ENCODE data around the gene CD47.
A peak's percentile ranks its signal among the peaks of the same experiment; 100 is the strongest.

CD47 gene

DNA sequence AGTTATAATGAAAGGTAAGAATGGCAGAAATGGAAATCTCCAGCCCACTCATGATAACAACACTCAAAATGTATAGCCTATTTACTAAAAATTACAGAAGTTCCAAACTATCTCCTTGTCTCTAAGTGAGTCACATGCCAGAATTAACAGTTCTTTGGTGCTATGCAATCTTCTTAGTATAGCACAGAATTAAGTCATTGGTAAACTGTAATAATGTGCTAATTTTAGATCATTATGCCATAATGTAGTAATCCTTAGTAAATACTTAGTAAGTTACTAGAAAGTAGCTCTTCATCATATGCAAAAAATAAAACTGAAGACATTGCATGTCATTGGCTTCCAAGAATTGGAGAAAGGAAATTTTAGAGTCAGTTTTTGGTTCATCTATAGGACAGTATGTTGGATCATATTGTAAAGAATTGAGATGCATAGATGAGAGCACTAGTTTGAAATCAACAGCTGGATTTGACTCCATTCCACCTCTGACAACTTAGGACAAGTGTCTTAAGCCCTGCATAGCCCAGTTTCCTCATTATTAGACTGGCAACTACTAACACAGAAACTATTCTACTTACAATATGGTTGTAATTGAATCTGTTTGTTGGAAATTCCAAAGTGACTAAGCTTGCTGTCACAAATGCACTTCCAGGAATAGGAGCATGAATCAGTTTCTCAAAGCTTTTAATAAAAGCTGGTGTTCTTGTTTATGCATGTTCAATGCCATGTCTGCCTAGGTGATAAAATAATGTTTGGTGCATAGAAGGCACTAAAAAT lies 40.1 kb upstream of the CD47 start:
- Histone ChIP-seq H3K4me3 (replicated peaks; ENCODE audit: insufficient read depth, low read length) (no peak overlapping the region), H3K27me3 (ENCODE audit: insufficient read depth, poor library complexity, severe bottlenecking) (no peaks in the 10 kb centered on the region), H3K27ac (replicated peaks) (peak overlapping the region; percentile 64)
- no peak for DNase-seq (ENCODE audit: low read depth in 1 of 2, low spot score in 1 of 2)
- TF ChIP-seq REST (IDR thresholded peaks at IDR 0.05; ENCODE audit: insufficient replicate concordance, low read depth), result no peak
- TF ChIP-seq SPI1 (IDR thresholded peaks at IDR 0.05; ENCODE audit: borderline replicate concordance, low read depth), result no peak
- TF ChIP-seq, protein P1, sequence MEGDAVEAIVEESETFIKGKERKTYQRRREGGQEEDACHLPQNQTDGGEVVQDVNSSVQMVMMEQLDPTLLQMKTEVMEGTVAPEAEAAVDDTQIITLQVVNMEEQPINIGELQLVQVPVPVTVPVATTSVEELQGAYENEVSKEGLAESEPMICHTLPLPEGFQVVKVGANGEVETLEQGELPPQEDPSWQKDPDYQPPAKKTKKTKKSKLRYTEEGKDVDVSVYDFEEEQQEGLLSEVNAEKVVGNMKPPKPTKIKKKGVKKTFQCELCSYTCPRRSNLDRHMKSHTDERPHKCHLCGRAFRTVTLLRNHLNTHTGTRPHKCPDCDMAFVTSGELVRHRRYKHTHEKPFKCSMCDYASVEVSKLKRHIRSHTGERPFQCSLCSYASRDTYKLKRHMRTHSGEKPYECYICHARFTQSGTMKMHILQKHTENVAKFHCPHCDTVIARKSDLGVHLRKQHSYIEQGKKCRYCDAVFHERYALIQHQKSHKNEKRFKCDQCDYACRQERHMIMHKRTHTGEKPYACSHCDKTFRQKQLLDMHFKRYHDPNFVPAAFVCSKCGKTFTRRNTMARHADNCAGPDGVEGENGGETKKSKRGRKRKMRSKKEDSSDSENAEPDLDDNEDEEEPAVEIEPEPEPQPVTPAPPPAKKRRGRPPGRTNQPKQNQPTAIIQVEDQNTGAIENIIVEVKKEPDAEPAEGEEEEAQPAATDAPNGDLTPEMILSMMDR (IDR thresholded peaks at IDR 0.05; ENCODE audit: insufficient read depth, low read length), result no peak
- no peak for TF ChIP-seq GABPA (IDR thresholded peaks at IDR 0.05; ENCODE audit: low read depth)
- TF ChIP-seq POLR2AphosphoS5 (IDR thresholded peaks at IDR 0.05; ENCODE audit: low read depth), result no peak

- no peaks in the 10 kb centered on the region for H3K27me3 ChIP-seq (ENCODE audit: insufficient read depth, poor library complexity, severe bottlenecking)
- no peak overlapping the region for H3K27ac ChIP-seq (replicated peaks)
- H3K4me3 ChIP-seq (replicated peaks; ENCODE audit: insufficient read depth, low read length), result no peak overlapping the region
- TF ChIP-seq REST (IDR thresholded peaks at IDR 0.05; ENCODE audit: insufficient replicate concordance, low read depth) (no peak), GABPA (IDR thresholded peaks at IDR 0.05; ENCODE audit: low read depth) (no peak), POLR2AphosphoS5 (IDR thresholded peaks at IDR 0.05; ENCODE audit: low read depth) (no peak), SPI1 (IDR thresholded peaks at IDR 0.05; ENCODE audit: borderline replicate concordance, low read depth) (no peak)
- TF ChIP-seq, protein P1 (IDR thresholded peaks at IDR 0.05; ENCODE audit: insufficient read depth, low read length), result no peak
- DNase-seq (ENCODE audit: low read depth in 1 of 2, low spot score in 1 of 2), result no peak
Measured at GRCh38 chr3:108130236-108130635, 39.4 kb upstream of the CD47 start.

- Histone ChIP-seq H3K4me3 (replicated peaks; ENCODE audit: insufficient read depth, low read length) (no peak overlapping the region), H3K27ac (replicated peaks) (peak overlapping the region; percentile 99), H3K27me3 (ENCODE audit: insufficient read depth, poor library complexity, severe bottlenecking) (no peaks in the 10 kb centered on the region)
- DNase-seq (ENCODE audit: low read depth in 1 of 2, low spot score in 1 of 2), result peak in 1 of 2 experiments; percentile 49
- TF ChIP-seq SPI1 (IDR thresholded peaks at IDR 0.05; ENCODE audit: borderline replicate concordance, low read depth) (no peak), GABPA (IDR thresholded peaks at IDR 0.05; ENCODE audit: low read depth) (peak; percentile 55)
Measured at GRCh38 chr3:108127301-108127988, 36.6 kb upstream of the CD47 start.

- no peak for TF ChIP-seq REST (IDR thresholded peaks at IDR 0.05; ENCODE audit: insufficient replicate concordance, low read depth)
- no peak for TF ChIP-seq GABPA (IDR thresholded peaks at IDR 0.05; ENCODE audit: low read depth)
- TF ChIP-seq SPI1 (IDR thresholded peaks at IDR 0.05; ENCODE audit: borderline replicate concordance, low read depth), result no peak
- no peak for TF ChIP-seq POLR2AphosphoS5 (IDR thresholded peaks at IDR 0.05; ENCODE audit: low read depth)
- TF ChIP-seq, protein P1 (IDR thresholded peaks at IDR 0.05; ENCODE audit: insufficient read depth, low read length), result no peak
- peak overlapping the region; percentile 99 for H3K27ac ChIP-seq (replicated peaks)
- peak overlapping the region; percentile 20; the same call in 1 of the 2 replicates for H3K4me3 ChIP-seq (replicated peaks; ENCODE audit: insufficient read depth, low read length)
- H3K27me3 ChIP-seq (ENCODE audit: insufficient read depth, poor library complexity, severe bottlenecking), result no peaks in the 10 kb centered on the region
- no peak for DNase-seq (ENCODE audit: low read depth in 1 of 2, low spot score in 1 of 2)
Measured at GRCh38 chr3:108126348-108126747, 35.5 kb upstream of the CD47 start.

Data from HL-60 (cell line).